Neuronal stem cell (in vitro differentiated cells): ENCODE data around the gene PHACTR3.

Source experiments
- DNase-seq: peaks from one replicate; pipeline ENCODE4 v3.0.0-alpha.2; 2013; ENCODE audit warnings: low spot score
- H2AFZ ChIP-seq: one replicate; pipeline ENCODE4 v1.6.1; 2013; ENCODE audit warnings: mild to moderate bottlenecking, low read length, inconsistent platforms
- H2AK5ac ChIP-seq: 2 replicates; pipeline ENCODE4 v1.6.1; 2013; ENCODE audit warnings: low read depth, mild to moderate bottlenecking, inconsistent platforms, low read length, moderate library complexity, mixed read lengths
- H2BK120ac ChIP-seq: 2 replicates; pipeline ENCODE4 v1.6.1; 2013; ENCODE audit warnings: low read depth, mild to moderate bottlenecking, inconsistent platforms, low read length, moderate library complexity, mixed read lengths
- H2BK12ac ChIP-seq: one replicate; pipeline ENCODE4 v1.6.1; 2013; ENCODE audit warnings: low read length, inconsistent platforms
- H2BK15ac ChIP-seq: 2 replicates; pipeline ENCODE4 v1.6.1; 2013; ENCODE audit warnings: mild to moderate bottlenecking, low read length, inconsistent platforms, mixed read lengths
- H2BK5ac ChIP-seq: one replicate; pipeline ENCODE4 v1.6.1; 2013; ENCODE audit warnings: inconsistent platforms, mild to moderate bottlenecking, low read length, moderate library complexity
- H3K14ac ChIP-seq: one replicate; pipeline ENCODE4 v1.6.1; 2013; ENCODE audit warnings: low read length, inconsistent platforms
- H3K18ac ChIP-seq: 2 replicates; pipeline ENCODE4 v1.6.1; 2013; ENCODE audit warnings: low read length, inconsistent platforms
- H3K23ac ChIP-seq: 2 replicates; pipeline ENCODE4 v1.6.1; 2013; ENCODE audit warnings: low read depth, mild to moderate bottlenecking, mixed read lengths, low read length, inconsistent platforms; ENCODE audit not compliant: poor library complexity
- H3K27ac ChIP-seq: replicated peaks from 3 replicates; pipeline ENCODE4 v1.5.1; 2013; ENCODE audit warnings: low read length, inconsistent platforms
- H3K27me3 ChIP-seq, 3 experiments: 2 replicates each; pipeline ENCODE4 v1.6.1; 2013; ENCODE audit warnings: low read length in 3 of 3, mild to moderate bottlenecking in 2 of 3, inconsistent platforms in 1 of 3, low read depth in 1 of 3, mixed read lengths in 1 of 3, moderate library complexity in 1 of 3; ENCODE audit not compliant: control insufficient read depth in 3 of 3, insufficient read depth in 3 of 3
- H3K36me3 ChIP-seq, 2 donors: replicated peaks in 1 of 2; 2 replicates each; pipeline ENCODE4 v1.6.1; 2013; ENCODE audit warnings: low read length in 2 of 2; ENCODE audit not compliant: control insufficient read depth in 2 of 2, insufficient read depth in 2 of 2
- H3K4ac ChIP-seq: 2 replicates; pipeline ENCODE4 v1.6.1; 2013; ENCODE audit warnings: inconsistent platforms, mild to moderate bottlenecking, low read length, moderate library complexity
- H3K4me1 ChIP-seq, 2 donors: 1 replicate in 1 of 2; 2 replicates in 1 of 2; pipeline ENCODE4 v1.6.1; 2013; ENCODE audit warnings: low read length in 2 of 2, low read depth in 1 of 2; ENCODE audit not compliant: control insufficient read depth in 2 of 2, insufficient read depth in 1 of 2
- H3K4me2 ChIP-seq: one replicate; pipeline ENCODE4 v1.6.1; 2013; ENCODE audit warnings: mild to moderate bottlenecking, low read length, inconsistent platforms; ENCODE audit not compliant: insufficient read depth, poor library complexity, severe bottlenecking
- H3K4me3 ChIP-seq, 2 donors: 2 replicates each; pipeline ENCODE4 v1.5.1; 2013; ENCODE audit warnings: low read length in 2 of 2, mild to moderate bottlenecking in 2 of 2, inconsistent platforms in 1 of 2, moderate library complexity in 1 of 2
- H3K79me1 ChIP-seq: one replicate; pipeline ENCODE4 v1.6.1; 2013; ENCODE audit warnings: low read depth, mild to moderate bottlenecking, inconsistent platforms, low read length, moderate library complexity
- H3K9ac ChIP-seq: one replicate; pipeline ENCODE4 v1.6.1; 2013; ENCODE audit warnings: mild to moderate bottlenecking, low read depth, low read length, inconsistent platforms; ENCODE audit not compliant: poor library complexity
- H3K9me3 ChIP-seq, 2 donors: replicated peaks in 1 of 2; 2 replicates each; pipeline versions ENCODE3 to v1.6.1; 2013; ENCODE audit warnings: low read length in 2 of 2, mild to moderate bottlenecking in 2 of 2, inconsistent platforms in 1 of 2, low read depth in 1 of 2, mixed read lengths in 1 of 2, moderate library complexity in 1 of 2; ENCODE audit not compliant: control insufficient read depth in 2 of 2, insufficient read depth in 1 of 2
- H4K8ac ChIP-seq: one replicate; pipeline ENCODE4 v1.6.1; 2013; ENCODE audit warnings: low read depth, mild to moderate bottlenecking, inconsistent platforms, low read length, moderate library complexity
- H4K91ac ChIP-seq: one replicate; pipeline ENCODE4 v1.6.1; 2013; ENCODE audit warnings: low read length, low read depth, mild to moderate bottlenecking, inconsistent platforms; ENCODE audit not compliant: poor library complexity
- WGBS, 2 donors: extraction: QIAGEN DNeasy Blood & Tissue Kit; methylation state at CpG; one replicate each; pipeline ENCODE4 v1.1.7; 2013; ENCODE audit warnings: missing lambda C conversion rate in 2 of 2, mixed read lengths in 1 of 2; ENCODE audit not compliant: insufficient read length in 2 of 2, insufficient replicate concordance in 1 of 2; ENCODE audit errors: extremely low coverage in 2 of 2; 5-methylcytosine and 5-hydroxymethylcytosine counted together

The PHACTR3 gene

GRCh38 chr20:59632541-59633113 lies 28.3 kb downstream of the PHACTR3 start:
- Histone ChIP-seq H3K4me1 (no peaks in the 10 kb centered on the region), H3K18ac (no peak overlapping the region), H3K9me3 (peaks cover 0 to 20% of the 10 kb centered on the region in 2 donors), H4K91ac (no peak overlapping the region), H2BK15ac (no peak overlapping the region), H4K8ac (no peak overlapping the region), H3K4ac (no peak overlapping the region), H3K14ac (no peak overlapping the region), H3K27me3 (peaks cover 0 to 3% (median 0%) of the 10 kb centered on the region in 3 experiments), H3K9ac (no peak overlapping the region), H3K79me1 (no peaks in the 10 kb centered on the region), H2AK5ac (no peak overlapping the region), H2BK120ac (no peak overlapping the region), H3K23ac (no peak overlapping the region), H3K4me2 (no peak overlapping the region), H3K27ac (no peak overlapping the region), H2AFZ (no peak overlapping the region), H2BK5ac (no peak overlapping the region), H3K4me3 (no peak overlapping the region), H3K36me3 (no peaks in the 10 kb centered on the region), H2BK12ac (no peak overlapping the region)
- no CpG with 5 or more reads among the region's 8 CpGs for WGBS, 2 donors
- DNase-seq, result no peak

- Histone ChIP-seq H4K8ac (no peak overlapping the region), H2BK12ac (no peak overlapping the region), H4K91ac (no peak overlapping the region), H3K9me3 (peaks cover 0 to 19% of the 10 kb centered on the region in 2 donors), H2AFZ (no peak overlapping the region), H3K36me3 (no peaks in the 10 kb centered on the region), H3K4me1 (no peaks in the 10 kb centered on the region), H3K9ac (no peak overlapping the region), H3K4ac (no peak overlapping the region), H3K27me3 (peaks cover 0 to 3% (median 0%) of the 10 kb centered on the region in 3 experiments), H3K18ac (no peak overlapping the region), H3K23ac (no peak overlapping the region), H3K4me2 (no peak overlapping the region), H3K27ac (no peak overlapping the region), H3K14ac (no peak overlapping the region), H3K79me1 (no peaks in the 10 kb centered on the region), H2BK5ac (no peak overlapping the region), H2AK5ac (no peak overlapping the region), H2BK15ac (no peak overlapping the region), H3K4me3 (no peak overlapping the region), H2BK120ac (no peak overlapping the region)
- WGBS, 2 donors, result no CpG with 5 or more reads among the region's 6 CpGs
- DNase-seq, result no peak
Observed at GRCh38 chr20:59633656-59634251, 29.4 kb downstream of the PHACTR3 start.

- DNase-seq, result no peak
- WGBS, 2 donors, result no CpG with 5 or more reads among the region's 18 CpGs
- peak overlapping the region; percentile 15 for H3K9ac ChIP-seq
- peaks cover 0 to 3% (median 0%) of the 10 kb centered on the region in 3 experiments for H3K27me3 ChIP-seq
- H2BK12ac ChIP-seq, result no peak overlapping the region
- no peak overlapping the region for H2BK120ac ChIP-seq
- H3K4ac ChIP-seq, result no peak overlapping the region
- no peak overlapping the region for H2BK5ac ChIP-seq
- no peak overlapping the region for H2AK5ac ChIP-seq
- no peaks in the 10 kb centered on the region for H3K79me1 ChIP-seq
- no peak overlapping the region for H3K23ac ChIP-seq
- no peak overlapping the region for H3K27ac ChIP-seq
- peaks cover 0 to 18% of the 10 kb centered on the region in 2 donors for H3K9me3 ChIP-seq
- H3K36me3 ChIP-seq, result no peaks in the 10 kb centered on the region
- no peak overlapping the region for H3K18ac ChIP-seq
- H2AFZ ChIP-seq, result no peak overlapping the region
- H3K4me2 ChIP-seq, result no peak overlapping the region
- H4K8ac ChIP-seq, result no peak overlapping the region
- no peak overlapping the region for H3K4me3 ChIP-seq
- no peak overlapping the region for H4K91ac ChIP-seq
- no peak overlapping the region for H3K14ac ChIP-seq
- no peaks in the 10 kb centered on the region for H3K4me1 ChIP-seq
- H2BK15ac ChIP-seq, result no peak overlapping the region
Observed at GRCh38 chr20:59634435-59635005, 30.2 kb downstream of the PHACTR3 start.

GRCh38 chr20:59636766-59637370 lies 32.5 kb downstream of the PHACTR3 start:
- H2AK5ac ChIP-seq, result no peak overlapping the region
- H3K4me2 ChIP-seq, result no peak overlapping the region
- no peak overlapping the region for H2AFZ ChIP-seq
- H3K18ac ChIP-seq, result no peak overlapping the region
- no peak overlapping the region for H2BK15ac ChIP-seq
- H3K23ac ChIP-seq, result no peak overlapping the region
- H3K27me3 ChIP-seq, result peaks cover 0 to 2% (median 0%) of the 10 kb centered on the region in 3 experiments
- no peaks in the 10 kb centered on the region for H3K79me1 ChIP-seq
- no peak overlapping the region for H4K8ac ChIP-seq
- H3K14ac ChIP-seq, result no peak overlapping the region
- no peak overlapping the region for H3K27ac ChIP-seq
- H3K4me3 ChIP-seq, result no peak overlapping the region
- DNase-seq, result no peak
- H3K36me3 ChIP-seq, result no peaks in the 10 kb centered on the region
- H2BK12ac ChIP-seq, result no peak overlapping the region
- WGBS, 2 donors, result no CpG with 5 or more reads among the region's 3 CpGs
- H3K4me1 ChIP-seq, result no peaks in the 10 kb centered on the region
- H3K9me3 ChIP-seq, result peaks cover 0 to 15% of the 10 kb centered on the region in 2 donors
- no peak overlapping the region for H2BK120ac ChIP-seq
- H4K91ac ChIP-seq, result no peak overlapping the region
- H3K9ac ChIP-seq, result no peak overlapping the region
- no peak overlapping the region for H2BK5ac ChIP-seq
- H3K4ac ChIP-seq, result no peak overlapping the region
